Heart left ventricle (tissue), 16 donors: ENCODE measurements around the gene KDM4B. TPM values are rescaled to one million over a fixed set of nuclear protein-coding genes. Genes with fewer than 3 reads are reported as not detected.

ENCODE experiments used
- ATAC-seq, 4 donors: fragments of 200-7000 bp; cut with Tn5 transposase; one replicate each; pipeline ENCODE4 v1.9.1; 2020 to 2022; ENCODE audit warnings: moderate library complexity in 4 of 4, mild to moderate bottlenecking in 3 of 4, moderate number of reproducible peaks in 1 of 4
- DNase-seq, 5 donors: peaks; one replicate each; pipeline ENCODE4 v3.0.0-alpha.2; 2020
- H3K27ac ChIP-seq, 12 donors: fragments of 200-600 bp; sonication (generic) in 4 of 12; one replicate each; pipeline versions ENCODE4 v1.5.0 to v1.8.0; 2016 to 2022; ENCODE audit warnings: mild to moderate bottlenecking in 2 of 12
- H3K27me3 ChIP-seq, 9 donors: fragments of 200-600 bp; sonication (generic) in 2 of 9; one replicate each; pipeline versions ENCODE4 v1.5.1 to v1.8.0; 2016 to 2022; ENCODE audit warnings: mild to moderate bottlenecking in 3 of 9
- H3K36me3 ChIP-seq, 9 donors: fragments of 200-600 bp; sonication (generic) in 2 of 9; one replicate each; pipeline versions ENCODE4 v1.5.0 to v1.8.0; 2018 to 2022; ENCODE audit warnings: mild to moderate bottlenecking in 2 of 9
- H3K4me1 ChIP-seq, 12 donors: fragments of 200-600 bp; sonication (generic) in 4 of 12; one replicate each; pipeline versions ENCODE4 v1.5.0 to v1.8.0; 2016 to 2022; ENCODE audit warnings: mild to moderate bottlenecking in 3 of 12
- H3K4me3 ChIP-seq, 12 donors: fragments of 200-600 bp; sonication (generic) in 4 of 12; one replicate each; pipeline versions ENCODE4 v1.5.0 to v1.8.0; 2017 to 2022; ENCODE audit warnings: mild to moderate bottlenecking in 9 of 12, moderate library complexity in 4 of 12
- H3K9me3 ChIP-seq, 12 donors: fragments of 200-600 bp; sonication (generic) in 4 of 12; one replicate each; pipeline versions ENCODE4 v1.5.0 to v1.8.0; 2016 to 2022; ENCODE audit warnings: mild to moderate bottlenecking in 1 of 12
- POLR2A ChIP-seq, 2 donors: fragments of 450-650 bp; IDR thresholded peaks; one replicate each; pipeline ENCODE4 v1.6.1; 2017; ENCODE audit warnings: antibody characterized with exemption in 2 of 2, mild to moderate bottlenecking in 2 of 2, moderate library complexity in 2 of 2
- WGBS, 4 donors: extraction: QIAGEN DNeasy Blood & Tissue Kit in 2 of 4; methylation state at CpG; one replicate each; pipeline versions ENCODE4 v1.1.5 to v1.1.7; 2013 to 2018; 5-methylcytosine and 5-hydroxymethylcytosine counted together
- intact Hi-C, 10 donors: fragments of 100-400 bp; cut with DNase I; formaldehyde crosslinking; loops; one replicate each; pipeline versions ENCODE4 v1.11.1 to v1.14.2; 2022
- polyA plus RNA-seq, 2 donors: library from polyadenylated mRNA; stranded (reverse); fragments of 200-250 nt; gene quantifications; one replicate each; pipeline ENCODE4 v1.2.3, GENCODE V29; 2013
- total RNA-seq, 9 donors: library from RNA; depleted of rRNA in 2 of 9; stranded (reverse); fragments of >200 nt in 2 of 9; fragmentation: NEBNext Ultra II Directional in 3 of 9; extraction: Animal tissue kit (Norgen Biotek cat#: 25700) in 3 of 9; gene quantifications; one replicate each; pipeline versions ENCODE4 v1.1.0 to v1.2.4, GENCODE V29; 2016 to 2023
- TF ChIP-seq, protein P1 (sequence below), 12 donors: fragments of 200-600 bp; sonication (generic) in 4 of 12; IDR thresholded peaks; one replicate each; pipeline versions ENCODE4 v1.5.0 to v1.8.0; 2018 to 2022; ENCODE audit warnings: antibody characterized with exemption in 12 of 12, mild to moderate bottlenecking in 5 of 12
- donor health status: ischemic (EF 13 %, LVEDD 7.1; RV severe dilation, severe dysfunction).
- donor health status: healthy with polysubstance abuse.
- donor health status: DM: no; HTN: yes; CAD: no.
- donor health status: DM: no; HTN: no; CAD: no.
- donor health status: ischemic (EF 25% LVEDD 6.9; RV normal size, moderate dysfunction).
- donor health status: ischemic (EF 25% LVEDD 5.7; RV mildly dilated, moderate dysfunction).
- donor health status: healthy.
- donor health status: DM: yes; HTN: yes; CAD: no.
- donor health status: ischemic (EF 35%, LVEDD 5.7; RV mildly dilated, moderate dysfunction).
- donor health status: nonischemic (EF 11% LVEDD 7.7; RV severe dilation, severe dysfunction).
- donor health status: DM: yes; HTN: yes; CAD: no.
- donor health status: PGD.
- donor health status: ischemic (EF 29% LVEDD 5.4; RV normal size, mild dysfunction).
- donor health status: nonischemic (EF 23%, LVEDD 6.1; RV moderate dilation, normal function).

Gene KDM4B
- total and polyA plus RNA-seq, 11 donors = 21.5 to 36.5 (median 27.2) TPM

DNA sequence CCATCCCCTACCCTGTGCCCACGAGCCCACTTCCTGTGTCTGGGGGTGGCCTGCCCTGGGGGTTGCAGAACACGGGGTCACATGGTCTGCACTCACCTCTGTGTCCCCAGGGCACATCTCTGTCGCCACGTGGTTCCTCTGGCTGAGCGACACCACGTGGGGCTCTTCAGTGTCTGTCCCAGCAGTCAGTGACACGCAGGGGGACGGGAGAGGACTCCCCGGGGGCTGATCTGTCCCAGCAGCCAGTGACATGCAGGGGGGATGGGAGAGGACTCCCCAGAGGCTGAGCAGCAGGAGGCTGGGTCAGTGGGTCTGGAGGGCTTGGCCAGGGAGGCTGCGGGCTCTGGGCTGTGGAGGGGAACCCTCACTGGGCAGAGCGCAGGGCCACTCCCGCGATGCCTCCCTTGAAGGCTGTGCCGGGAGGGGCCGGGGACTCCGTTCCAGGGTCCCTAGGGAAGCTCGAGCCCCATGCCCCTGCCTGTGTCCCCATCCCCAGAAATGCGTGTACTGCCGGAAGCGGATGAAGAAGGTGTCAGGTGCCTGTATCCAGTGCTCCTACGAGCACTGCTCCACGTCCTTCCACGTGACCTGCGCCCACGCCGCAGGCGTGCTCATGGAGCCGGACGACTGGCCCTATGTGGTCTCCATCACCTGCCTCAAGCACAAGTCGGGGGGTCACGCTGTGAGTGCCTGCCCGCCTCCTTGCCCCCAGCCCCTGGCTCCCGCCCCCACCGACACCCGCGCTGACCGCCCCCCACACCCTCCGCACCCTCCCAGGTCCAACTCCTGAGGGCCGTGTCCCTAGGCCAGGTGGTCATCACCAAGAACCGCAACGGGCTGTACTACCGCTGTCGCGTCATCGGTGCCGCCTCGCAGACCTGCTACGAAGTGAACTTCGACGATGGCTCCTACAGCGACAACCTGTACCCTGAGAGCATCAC lies 174.8 kb downstream of the KDM4B start:
- intact Hi-C loops = loop anchor here in 2 of 10 donors (5.0 kb wide), 1 partner anchor 91 kb away; no protein-coding TSS in a partner anchor
- DNase-seq (peak in 3 of 5 donors; percentile 25 to 48 (median 43)), ATAC-seq (peak in 2 of 4 donors; percentile 29 to 34)
- Histone ChIP-seq H3K27ac (no peak overlapping the region), H3K9me3 (no peaks in the 10 kb centered on the region), H3K4me1 (peaks cover 0 to 33% (median 9%) of the 10 kb centered on the region in 12 donors), H3K4me3 (no peak overlapping the region), H3K27me3 (no peaks in the 10 kb centered on the region), H3K36me3 (peaks cover 0 to 82% (median 65%) of the 10 kb centered on the region in 9 donors)
- WGBS, 4 donors = 82 to 91% (median 90%) methylated on average over 31 to 51 of the region's 51 CpGs
- no peak for TF ChIP-seq POLR2A (IDR thresholded peaks at IDR 0.05)
- TF ChIP-seq, protein P1, sequence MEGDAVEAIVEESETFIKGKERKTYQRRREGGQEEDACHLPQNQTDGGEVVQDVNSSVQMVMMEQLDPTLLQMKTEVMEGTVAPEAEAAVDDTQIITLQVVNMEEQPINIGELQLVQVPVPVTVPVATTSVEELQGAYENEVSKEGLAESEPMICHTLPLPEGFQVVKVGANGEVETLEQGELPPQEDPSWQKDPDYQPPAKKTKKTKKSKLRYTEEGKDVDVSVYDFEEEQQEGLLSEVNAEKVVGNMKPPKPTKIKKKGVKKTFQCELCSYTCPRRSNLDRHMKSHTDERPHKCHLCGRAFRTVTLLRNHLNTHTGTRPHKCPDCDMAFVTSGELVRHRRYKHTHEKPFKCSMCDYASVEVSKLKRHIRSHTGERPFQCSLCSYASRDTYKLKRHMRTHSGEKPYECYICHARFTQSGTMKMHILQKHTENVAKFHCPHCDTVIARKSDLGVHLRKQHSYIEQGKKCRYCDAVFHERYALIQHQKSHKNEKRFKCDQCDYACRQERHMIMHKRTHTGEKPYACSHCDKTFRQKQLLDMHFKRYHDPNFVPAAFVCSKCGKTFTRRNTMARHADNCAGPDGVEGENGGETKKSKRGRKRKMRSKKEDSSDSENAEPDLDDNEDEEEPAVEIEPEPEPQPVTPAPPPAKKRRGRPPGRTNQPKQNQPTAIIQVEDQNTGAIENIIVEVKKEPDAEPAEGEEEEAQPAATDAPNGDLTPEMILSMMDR (IDR thresholded peaks at IDR 0.05) = no peak

DNA sequence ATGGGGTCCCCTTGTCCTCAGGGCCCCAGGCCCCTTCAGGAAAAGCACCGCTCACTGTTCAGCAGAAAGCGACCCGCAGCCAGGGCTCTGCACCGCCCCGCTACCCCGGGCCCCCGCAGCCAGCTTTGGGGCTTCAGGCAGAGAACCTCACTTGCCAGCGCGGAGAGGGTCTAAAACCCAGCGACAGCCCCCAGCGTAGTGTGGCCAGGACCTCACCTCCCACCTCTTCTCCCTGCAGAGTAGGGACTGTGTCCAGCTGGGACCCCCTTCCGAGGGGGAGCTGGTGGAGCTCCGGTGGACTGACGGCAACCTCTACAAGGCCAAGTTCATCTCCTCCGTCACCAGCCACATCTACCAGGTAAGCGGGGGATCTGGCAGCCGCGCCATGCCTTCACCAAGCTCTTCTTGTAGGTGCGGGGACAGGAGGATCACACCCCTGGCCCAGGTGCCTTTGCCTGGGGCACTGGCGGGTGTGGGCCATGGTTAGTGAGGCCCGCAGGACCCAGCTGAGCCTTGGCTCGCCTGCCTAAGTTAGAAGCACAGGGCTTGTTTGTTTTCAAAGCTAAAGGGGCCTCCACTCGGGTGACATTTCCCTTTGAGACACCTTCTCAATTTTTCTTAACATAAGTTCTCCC lies 175.7 kb downstream of the KDM4B start:
- peaks cover 0 to 32% (median 5%) of the 10 kb centered on the region in 12 donors for H3K4me1 ChIP-seq
- ATAC-seq = no peak
- DNase-seq = peak in 2 of 5 donors; percentile 26 to 35
- H3K27me3 ChIP-seq = no peaks in the 10 kb centered on the region
- no peaks in the 10 kb centered on the region for H3K9me3 ChIP-seq
- TF ChIP-seq, protein P1 (IDR thresholded peaks at IDR 0.05) = no peak
- no peak for TF ChIP-seq POLR2A (IDR thresholded peaks at IDR 0.05)
- H3K36me3 ChIP-seq = peaks cover 0 to 83% (median 61%) of the 10 kb centered on the region in 9 donors
- H3K4me3 ChIP-seq = no peak overlapping the region
- no peak overlapping the region for H3K27ac ChIP-seq
- WGBS, 4 donors = 96 to 99% (median 97%) methylated on average over 16 to 23 of the region's 23 CpGs
- intact Hi-C loops = loop anchor here in 2 of 10 donors (5.0 kb wide), 1 partner anchor 92 kb away; no protein-coding TSS in a partner anchor

DNA sequence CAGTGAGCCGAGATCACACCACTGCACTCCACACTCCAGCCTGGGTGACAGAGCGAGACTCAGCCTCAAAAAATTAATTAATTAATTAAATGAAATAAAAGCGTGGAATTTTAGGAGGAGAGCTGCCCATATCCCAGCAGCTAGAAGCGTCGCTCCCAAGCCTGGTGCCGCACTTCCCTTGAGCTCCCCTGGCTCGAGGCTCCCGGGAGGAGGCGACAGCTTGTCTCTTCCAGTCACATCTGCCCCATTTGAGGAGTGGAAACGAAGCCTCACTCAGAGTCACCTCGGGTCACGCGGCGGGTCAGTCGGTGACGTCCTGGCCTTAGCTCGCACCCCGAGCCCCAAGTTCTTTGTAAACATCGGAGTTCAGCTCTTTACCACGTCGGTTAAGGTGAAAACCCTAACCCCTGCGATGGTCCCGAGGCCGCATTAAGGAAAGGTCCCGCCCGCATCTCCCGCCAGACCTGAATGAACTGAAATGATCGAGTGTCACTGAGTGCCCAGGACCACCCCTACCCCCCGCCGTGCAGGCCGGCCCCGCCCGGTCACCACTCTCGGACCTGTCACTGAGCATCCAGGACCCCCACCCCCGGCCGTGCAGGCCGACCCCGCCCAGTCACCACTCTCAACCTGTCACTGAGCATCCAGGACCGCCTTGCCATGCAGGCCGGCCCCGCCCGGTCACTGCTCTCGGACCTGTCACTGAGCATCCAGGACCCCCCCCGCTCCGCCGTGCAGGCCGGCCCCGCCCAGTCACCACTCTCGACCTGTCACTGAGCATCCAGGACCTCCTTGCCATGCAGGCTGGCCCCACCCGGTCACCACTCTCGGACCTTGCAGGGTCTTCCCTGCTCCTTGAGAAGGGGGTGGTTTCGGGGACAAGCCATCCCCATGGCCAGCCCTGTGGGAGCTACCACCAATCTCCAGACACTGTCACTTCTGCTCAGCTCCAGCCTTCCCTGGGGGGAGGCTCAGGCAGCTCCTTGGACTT lies 176.9 kb downstream of the KDM4B start:
- 94 to 96% (median 94%) methylated on average over 52 of the region's 52 CpGs for WGBS, 4 donors
- peaks cover 0 to 88% (median 58%) of the 10 kb centered on the region in 9 donors for H3K36me3 ChIP-seq
- DNase-seq (peak in 3 of 5 donors; percentile 25 to 31 (median 28)), ATAC-seq (no peak)
- no peaks in the 10 kb centered on the region for H3K27me3 ChIP-seq
- no peak overlapping the region for H3K4me3 ChIP-seq
- intact Hi-C loops = no loop called here
- H3K27ac ChIP-seq = no peak overlapping the region
- no peaks in the 10 kb centered on the region for H3K9me3 ChIP-seq
- peaks cover 0 to 21% (median 2%) of the 10 kb centered on the region in 12 donors for H3K4me1 ChIP-seq
- TF ChIP-seq, protein P1 (IDR thresholded peaks at IDR 0.05) = no peak
- no peak for TF ChIP-seq POLR2A (IDR thresholded peaks at IDR 0.05)
